GM21529 (cell line): Measurements from ENCODE around the gene MAP2K2.

Experiments
- ATAC-seq: cut with Tn5 transposase; IDR thresholded peaks from one replicate; pipeline ENCODE4 v1.9.1; 2021; ENCODE audit not compliant: unreplicated experiment

The MAP2K2 gene

DNA sequence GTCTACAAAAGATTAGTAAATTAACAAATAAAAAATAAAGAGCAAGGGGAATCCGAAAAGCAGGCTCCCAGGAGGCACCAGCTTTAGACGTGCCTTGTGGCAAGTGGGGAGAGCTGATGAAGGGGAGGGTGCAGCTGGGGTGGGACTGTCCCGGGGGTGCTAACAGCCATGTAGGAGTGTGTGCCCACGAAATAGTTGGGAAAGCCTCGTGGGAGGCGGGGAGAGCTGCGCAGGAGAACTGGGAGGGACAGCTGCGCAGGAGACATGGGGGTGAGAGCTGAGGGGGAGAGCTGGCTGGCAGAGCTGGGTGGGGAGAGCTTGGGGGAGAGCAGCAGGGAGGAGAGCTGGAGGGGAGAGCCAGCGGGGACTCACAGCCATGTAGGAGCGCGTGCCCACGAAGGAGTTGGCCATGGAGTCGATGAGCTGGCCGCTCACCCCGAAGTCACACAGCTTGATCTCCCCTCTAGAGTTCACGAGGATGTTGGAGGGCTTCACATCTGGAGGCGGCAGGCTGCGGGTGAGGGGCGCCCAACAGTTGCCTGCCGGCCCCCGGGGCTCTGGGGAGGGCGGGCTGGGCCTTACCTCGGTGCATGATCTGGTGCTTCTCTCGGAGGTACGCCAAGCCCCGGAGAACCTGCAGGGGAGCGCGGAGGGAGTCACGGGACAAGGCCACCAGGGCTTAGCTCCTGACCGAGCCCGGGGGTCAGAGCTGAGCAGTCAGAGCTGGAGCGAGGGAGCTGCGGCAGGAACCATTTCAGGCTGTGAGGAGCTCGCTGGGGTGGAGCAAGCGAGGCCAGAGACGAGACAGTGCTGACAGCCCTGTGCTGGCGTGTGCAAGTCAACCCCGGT is 23.1 kb downstream of the MAP2K2 start:
- no peak for ATAC-seq

- no peak for ATAC-seq
These were observed 24.7 kb downstream of the MAP2K2 start for GRCh38 chr19:4099041-4099764.

DNA sequence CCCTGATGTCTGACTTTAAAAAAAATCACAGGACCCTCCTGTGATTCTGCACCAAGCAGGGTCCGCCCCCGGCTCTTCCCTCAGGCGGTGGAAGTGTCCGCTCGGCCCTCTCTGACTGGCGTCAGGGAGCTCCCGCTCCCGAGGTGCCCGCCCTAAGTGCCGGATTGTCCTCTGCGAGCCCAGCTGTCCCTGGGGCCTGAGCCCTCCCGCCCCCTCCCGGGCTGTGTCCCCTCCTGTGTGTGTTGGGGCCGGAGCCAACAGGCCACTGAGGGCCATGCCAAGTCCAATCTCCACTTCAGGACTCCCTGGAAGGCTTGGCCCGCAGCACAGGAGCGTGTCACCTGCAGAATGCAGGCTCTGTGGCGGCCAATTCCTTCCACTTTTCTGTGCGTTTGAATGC is 25.4 kb downstream of the MAP2K2 start:
- no peak for ATAC-seq

DNA sequence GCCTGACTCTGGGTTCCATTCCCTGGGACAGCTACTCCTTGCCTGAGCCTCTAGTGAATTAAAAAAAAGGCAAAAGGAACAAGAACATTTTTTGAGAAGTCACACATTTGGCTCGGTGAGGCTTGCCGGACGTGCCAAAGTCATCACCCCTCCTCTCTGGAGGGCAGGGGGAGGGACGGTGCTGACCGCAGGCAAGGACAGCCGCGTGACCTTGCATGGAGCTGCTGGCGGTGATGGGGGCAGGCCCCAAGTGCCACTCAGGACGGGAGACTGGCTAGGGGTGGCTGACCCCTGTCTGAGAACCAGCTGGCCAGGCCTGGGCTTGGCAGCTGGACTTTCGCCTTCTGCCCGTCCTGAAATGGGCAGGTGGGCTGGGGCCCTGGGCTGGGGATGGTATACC is 26.4 kb downstream of the MAP2K2 start:
- ATAC-seq, result no peak

DNA sequence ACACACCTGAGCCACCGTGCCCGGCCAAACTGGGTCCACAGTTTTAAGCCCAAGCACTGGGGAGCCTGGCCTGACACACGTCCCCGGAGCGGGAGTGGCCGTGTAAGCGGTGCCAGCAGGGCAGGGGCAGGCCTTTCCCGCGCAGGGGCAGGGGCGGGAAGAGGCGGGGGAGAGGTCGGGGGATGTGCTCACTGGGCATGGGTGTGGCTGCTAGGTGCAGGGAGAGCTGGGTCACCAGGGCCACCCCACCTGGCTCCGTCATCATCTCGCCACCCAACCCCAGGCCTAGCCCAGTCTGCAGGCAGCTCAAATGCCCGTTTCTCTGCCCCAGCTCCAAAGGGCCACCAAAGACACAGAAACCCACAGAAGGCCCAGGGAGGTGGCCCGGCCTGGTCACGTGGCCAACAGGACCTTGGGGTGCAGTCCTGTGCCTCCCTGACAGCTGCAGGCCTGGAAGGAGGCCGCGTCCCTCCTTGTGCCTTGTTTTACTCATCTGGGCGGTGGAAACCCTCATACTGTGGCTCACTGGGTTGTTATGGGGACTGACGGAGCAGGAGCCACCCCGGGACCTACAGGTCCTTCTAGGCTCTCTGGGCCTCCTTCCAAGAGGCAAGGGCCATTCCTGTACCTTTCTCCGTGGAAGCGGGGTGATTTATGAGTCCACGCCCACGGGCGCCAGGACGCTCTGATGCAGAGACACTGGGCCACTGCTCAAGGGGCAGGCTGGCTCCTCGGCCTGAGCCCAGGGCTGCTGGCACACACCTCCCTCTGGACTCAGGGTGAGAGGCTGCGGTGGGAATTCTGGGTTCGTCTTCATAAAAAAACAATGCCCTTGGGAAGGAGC is 27.7 kb downstream of the MAP2K2 start:
- no peak for ATAC-seq

GRCh38 chr19:4095488-4095844 is 28.5 kb downstream of the MAP2K2 start:
- ATAC-seq, result no peak

- ATAC-seq, result no peak
These were observed 29.0 kb downstream of the MAP2K2 start for GRCh38 chr19:4094761-4095487.

GRCh38 chr19:4094291-4094690 is 29.6 kb downstream of the MAP2K2 start:
- no peak for ATAC-seq

DNA sequence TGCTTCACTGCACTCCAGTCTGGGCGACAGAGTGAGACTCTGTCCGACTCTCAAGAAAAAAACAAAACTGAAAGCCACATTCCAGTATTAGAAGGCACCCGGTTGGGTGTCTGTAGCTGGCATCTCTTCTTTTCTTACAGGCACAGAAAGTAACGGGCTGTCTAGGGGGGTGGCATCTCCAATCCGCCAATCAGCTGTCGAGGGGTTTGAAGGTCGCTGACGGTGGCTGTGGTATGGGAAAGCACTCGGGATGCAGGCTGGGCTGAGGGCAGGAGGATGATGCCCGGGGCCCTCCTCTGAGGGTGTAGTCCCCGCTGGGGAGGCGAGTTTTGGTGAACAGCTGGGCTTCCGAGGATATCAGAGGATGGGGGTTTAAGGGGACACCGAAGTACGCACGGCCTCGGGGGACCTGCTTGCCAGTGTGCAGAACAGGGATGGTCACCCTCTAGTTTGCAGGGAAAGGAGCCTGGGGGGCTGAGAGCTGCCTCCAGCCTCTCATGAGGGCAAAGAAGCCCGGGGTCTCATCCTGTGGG is 30.2 kb downstream of the MAP2K2 start:
- no peak for ATAC-seq

GRCh38 chr19:4090356-4091220 is 33.3 kb downstream of the MAP2K2 start:
- no peak for ATAC-seq

DNA sequence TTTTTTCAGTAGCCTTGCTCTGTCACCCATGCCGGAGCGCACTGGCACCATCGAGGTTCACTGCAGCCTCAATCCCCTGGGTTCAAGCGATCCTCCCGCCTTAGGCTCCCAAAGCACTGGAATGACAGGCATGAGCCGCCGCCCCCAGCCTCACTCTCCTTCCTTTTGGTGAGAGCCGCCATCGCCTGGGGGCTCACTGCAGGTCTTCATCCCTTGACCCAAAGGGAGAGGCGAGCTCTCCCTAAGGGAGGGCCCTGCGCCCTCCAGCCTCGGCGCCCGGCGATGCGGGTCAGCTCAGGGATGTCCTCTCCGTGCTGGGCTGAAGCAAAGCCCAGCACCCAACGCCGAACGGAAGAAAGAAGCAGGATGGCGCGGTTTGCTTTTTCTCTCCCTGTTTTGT is 34.0 kb downstream of the MAP2K2 start:
- ATAC-seq, result no peak

- no peak for ATAC-seq
These were observed 34.5 kb downstream of the MAP2K2 start for GRCh38 chr19:4089400-4089908.

DNA sequence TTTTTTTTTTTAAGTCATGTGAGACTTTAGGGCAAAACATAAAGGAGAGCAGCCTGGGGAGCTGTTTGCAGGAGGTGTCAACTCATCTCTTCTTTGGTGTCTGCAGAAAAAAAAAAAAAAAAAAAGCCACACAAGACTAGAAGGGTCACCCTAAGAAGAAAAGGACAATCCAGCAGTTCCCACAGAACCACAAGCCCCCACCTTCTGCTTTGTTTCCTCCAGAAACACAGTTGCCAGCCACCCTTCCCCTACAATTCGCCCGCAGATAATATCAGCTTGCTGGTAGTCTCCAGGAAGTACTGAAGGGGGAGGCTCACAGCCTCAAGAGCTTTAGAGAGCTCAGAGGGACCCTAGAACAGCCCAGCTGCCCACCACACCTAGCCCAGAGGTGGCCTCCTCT is 34.9 kb downstream of the MAP2K2 start:
- no peak for ATAC-seq

- no peak for ATAC-seq
These were observed 35.9 kb downstream of the MAP2K2 start for GRCh38 chr19:4087787-4088679.

GRCh38 chr19:4086411-4086867 is 37.5 kb downstream of the MAP2K2 start:
- no peak for ATAC-seq

DNA sequence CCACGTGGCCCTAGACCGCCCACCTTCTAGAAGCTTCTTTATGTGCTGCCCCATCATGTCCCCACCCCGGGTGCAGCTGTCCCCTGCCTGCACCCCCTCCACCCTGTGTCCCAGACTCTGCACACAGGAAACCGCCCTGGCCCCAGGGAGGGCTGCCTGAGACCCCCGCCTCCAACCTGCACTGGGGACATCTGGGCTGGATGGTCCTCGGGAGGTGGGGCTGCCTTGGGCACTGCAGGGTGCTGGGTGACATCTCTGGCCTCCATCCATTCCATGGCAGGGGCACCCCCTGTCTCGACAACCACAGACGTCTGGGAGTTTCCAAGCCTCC is 39.4 kb downstream of the MAP2K2 start:
- no peak for ATAC-seq

- no peak for ATAC-seq
These were observed 40.0 kb downstream of the MAP2K2 start for GRCh38 chr19:4083677-4084546.

DNA sequence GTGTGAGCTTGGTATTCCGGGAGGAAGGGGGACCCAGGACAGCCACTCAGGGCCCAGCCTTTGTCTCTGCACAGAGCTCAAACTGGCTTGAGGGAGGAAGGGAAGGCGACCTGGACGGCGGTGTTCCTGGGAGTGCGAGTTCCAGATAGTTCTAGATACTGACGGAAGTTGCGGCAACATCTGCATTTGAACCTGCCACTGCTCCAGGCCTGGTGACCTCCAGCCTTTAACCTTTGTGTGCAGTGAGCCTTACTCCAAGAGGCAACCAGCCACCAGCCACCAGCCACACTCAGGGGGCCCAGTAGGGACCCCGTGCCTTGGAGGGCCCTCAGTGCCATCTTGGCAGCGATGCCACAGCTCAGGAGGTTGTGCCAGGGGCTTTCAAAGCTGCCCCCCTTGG is 41.8 kb downstream of the MAP2K2 start:
- ATAC-seq, result no peak
